T47D (cell line): ENCODE results near the gene HAAO.

Source experiments
- DNase-seq, 2 experiments: peaks; one replicate each; pipeline versions ENCODE4 v3.0.0 to v3.0.0-alpha.2; 2011 to 2012; ENCODE audit warnings: low read depth in 1 of 2, low spot score in 1 of 2
- JUND ChIP-seq: IDR thresholded peaks from 2 replicates; pipeline ENCODE4 v1.6.1; 2012; ENCODE audit warnings: low read depth
- in situ Hi-C: cut with HindIII; loops from 2 replicates; pipeline ENCODE4 v1.10.0; 2016; ENCODE audit warnings: low sequenced_read_pairs, low pct_unique_long_range_greater_than_20kb

The HAAO gene

GRCh38 chr2:42767080-42767898, 25.1 kb downstream of the HAAO start:
- in situ Hi-C loops = no loop called here
- DNase-seq = no peak
- no peak for TF ChIP-seq JUND

- in situ Hi-C loops = no loop called here
- no peak for TF ChIP-seq JUND
- no peak for DNase-seq
These were observed 26.7 kb downstream of the HAAO start for GRCh38 chr2:42765686-42766085.

- TF ChIP-seq JUND = no peak
- no peak for DNase-seq
- in situ Hi-C loops = no loop called here
These were observed 27.5 kb downstream of the HAAO start for GRCh38 chr2:42764901-42765300.

GRCh38 chr2:42764096-42764495, 28.3 kb downstream of the HAAO start, which contains the start of gene OXER1:
OXER1 (minus strand) TSS chr2:42764135; CDS start chr2:42764062, 73 bp downstream.
- no peak for TF ChIP-seq JUND
- DNase-seq = no peak
- in situ Hi-C loops = no loop called here

- DNase-seq = no peak
- in situ Hi-C loops = no loop called here
- no peak for TF ChIP-seq JUND
These were observed 29.3 kb downstream of the HAAO start for GRCh38 chr2:42762823-42763804.

GRCh38 chr2:42762155-42762554, 30.2 kb downstream of the HAAO start:
- no peak for DNase-seq
- TF ChIP-seq JUND = no peak
- in situ Hi-C loops = no loop called here

GRCh38 chr2:42761554-42761953, 30.8 kb downstream of the HAAO start:
- in situ Hi-C loops = no loop called here
- no peak for TF ChIP-seq JUND
- DNase-seq = no peak

GRCh38 chr2:42758751-42759150, 33.6 kb downstream of the HAAO start:
- in situ Hi-C loops = no loop called here
- no peak for TF ChIP-seq JUND
- DNase-seq = no peak

- in situ Hi-C loops = no loop called here
- TF ChIP-seq JUND = no peak
- no peak for DNase-seq
These were observed 34.2 kb downstream of the HAAO start for GRCh38 chr2:42757981-42758740.

GRCh38 chr2:42756966-42757513, 35.3 kb downstream of the HAAO start:
- no peak for DNase-seq
- in situ Hi-C loops = no loop called here

GRCh38 chr2:42756150-42756775, 36.1 kb downstream of the HAAO start:
- no peak for TF ChIP-seq JUND
- no peak for DNase-seq
- in situ Hi-C loops = no loop called here

More at GRCh38 chr2:42756966-42757513, 35.3 kb downstream of the HAAO start:
- no peak for TF ChIP-seq JUND
